AG10803 (cell line): ENCODE results near the gene RELT.

Experiments
- DNase-seq: peaks from one replicate; pipeline ENCODE4 v3.0.0; 2010; ENCODE audit warnings: low read depth
- H3K4me3 ChIP-seq: 2 replicates; pipeline ENCODE4 v1.5.1; 2011; ENCODE audit warnings: mild to moderate bottlenecking, low read length, control low read depth
- CTCF ChIP-seq: conservative IDR thresholded peaks from 2 replicates; pipeline ENCODE4 v1.5.1; 2011; ENCODE audit warnings: mild to moderate bottlenecking, low read length, control low read depth, inconsistent platforms

Gene RELT

GRCh38 chr11:73397468-73398131 lies 21.4 kb downstream of the RELT start:
- no peak for TF ChIP-seq CTCF
- no peak for DNase-seq
- no peak overlapping the region for H3K4me3 ChIP-seq

- no peak for TF ChIP-seq CTCF
- no peak overlapping the region for H3K4me3 ChIP-seq
- DNase-seq: no peak
Measured at GRCh38 chr11:73398132-73398526, 21.9 kb downstream of the RELT start.

GRCh38 chr11:73398721-73399120 lies 22.5 kb downstream of the RELT start:
- no peak overlapping the region for H3K4me3 ChIP-seq
- no peak for DNase-seq
- no peak for TF ChIP-seq CTCF

GRCh38 chr11:73399159-73399590 lies 23.0 kb downstream of the RELT start:
- DNase-seq: no peak
- no peak overlapping the region for H3K4me3 ChIP-seq
- no peak for TF ChIP-seq CTCF

GRCh38 chr11:73399636-73400035 lies 23.4 kb downstream of the RELT start:
- no peak for DNase-seq
- no peak overlapping the region for H3K4me3 ChIP-seq

GRCh38 chr11:73400293-73400692 lies 24.1 kb downstream of the RELT start:
- no peak overlapping the region for H3K4me3 ChIP-seq
- TF ChIP-seq CTCF: no peak
- no peak for DNase-seq

More at GRCh38 chr11:73399636-73400035, 23.4 kb downstream of the RELT start:
- TF ChIP-seq CTCF: no peak

GRCh38 chr11:73401217-73401923 lies 25.2 kb downstream of the RELT start:
- no peak for TF ChIP-seq CTCF
- no peak overlapping the region for H3K4me3 ChIP-seq
- DNase-seq: no peak
